PC-3 (cell line): Measurements from ENCODE around the gene BAZ1A. TPM values are rescaled to one million over a fixed set of nuclear protein-coding genes. Genes with fewer than 3 reads are reported as not detected.

Experiments
- ATAC-seq: fragments of 200-7000 bp; cut with Tn5 transposase; 2 replicates; pipeline ENCODE4 v1.9.1; 2020; ENCODE audit warnings: mild to moderate bottlenecking, moderate library complexity
- BruUV-seq: library from RNA; stranded (reverse); fragments of 400-500 nt; replicated peaks from 2 replicates; lab custom pipeline; 2021; lab: Mats Ljungman, UMichigan
- CTCF ChIA-PET: fragments of 300-600 bp; sonication (Branson Sonifier 250); formaldehyde crosslinking; loops from one replicate; lab custom pipeline; 2022; ENCODE audit warnings: antibody characterized with exemption; lab: Charles Lee
- POLR2A ChIA-PET: fragments of 300-600 bp; sonication (Branson Sonifier 250); formaldehyde crosslinking; loops from one replicate; lab custom pipeline; 2022; ENCODE audit warnings: antibody characterized with exemption; ENCODE audit not compliant: unreplicated experiment; lab: Charles Lee
- DNase-seq: peaks from one replicate; pipeline ENCODE4 v3.0.0-alpha.2; 2015
- H2AFZ ChIP-seq: fragments of 300-600 bp; sonication (generic); 2 replicates; pipeline ENCODE4 v1.6.0; 2016; ENCODE audit warnings: antibody characterized with exemption, low read length
- H3F3A ChIP-seq: fragments of 300-600 bp; sonication (generic); one replicate; pipeline ENCODE4 v1.6.0; 2017; ENCODE audit warnings: antibody characterized with exemption, low read length, control low read depth, mild to moderate bottlenecking; ENCODE audit not compliant: unreplicated experiment
- H3K27ac ChIP-seq: fragments of 300-600 bp; sonication (generic); 2 replicates; pipeline ENCODE4 v1.5.1; 2016; ENCODE audit warnings: mild to moderate bottlenecking, low read length
- H3K27me3 ChIP-seq: fragments of 300-600 bp; sonication (generic); 2 replicates; pipeline ENCODE4 v1.6.1; 2016; ENCODE audit warnings: low read length, mixed read lengths
- H3K36me3 ChIP-seq: fragments of 300-600 bp; sonication (generic); 2 replicates; pipeline ENCODE4 v1.6.1; 2016; ENCODE audit warnings: low read depth, mixed run types, low read length, mixed read lengths
- H3K4me1 ChIP-seq: fragments of 300-600 bp; sonication (generic); 2 replicates; pipeline ENCODE4 v1.5.1; 2016; ENCODE audit warnings: low read length; ENCODE audit not compliant: insufficient read depth
- H3K4me2 ChIP-seq: fragments of 300-600 bp; sonication (generic); 2 replicates; pipeline ENCODE4 v1.6.0; 2016; ENCODE audit warnings: low read length
- H3K4me3 ChIP-seq: fragments of 300-600 bp; sonication (generic); 2 replicates; pipeline ENCODE4 v1.5.1; 2016; ENCODE audit warnings: mild to moderate bottlenecking, low read length, mixed read lengths
- H3K79me2 ChIP-seq: fragments of 300-600 bp; sonication (generic); 2 replicates; pipeline ENCODE4 v1.6.1; 2017; ENCODE audit warnings: low read length, mixed read lengths
- H3K9ac ChIP-seq: fragments of 300-600 bp; sonication (generic); 2 replicates; pipeline ENCODE4 v1.6.0; 2016; ENCODE audit warnings: mild to moderate bottlenecking, low read length
- H3K9me2 ChIP-seq: fragments of 300-600 bp; sonication (generic); replicated peaks from 2 replicates; pipeline ENCODE4 v1.6.1; 2016; ENCODE audit warnings: mixed run types, low read length, mixed read lengths
- H3K9me3 ChIP-seq: fragments of 300-600 bp; sonication (generic); 2 replicates; pipeline ENCODE4 v1.6.1; 2016; ENCODE audit warnings: low read length, mixed read lengths
- H4K20me1 ChIP-seq: fragments of 300-600 bp; sonication (generic); 2 replicates; pipeline ENCODE4 v1.6.1; 2016; ENCODE audit warnings: low read length, mixed read lengths
- CTCF ChIP-seq: fragments of 300-600 bp; sonication (generic); conservative IDR thresholded peaks from 2 replicates; pipeline ENCODE4 v1.5.1; 2017; ENCODE audit warnings: antibody characterized with exemption, low read depth, mild to moderate bottlenecking, low read length
- EZH2 ChIP-seq: fragments of 300-600 bp; sonication (generic); IDR thresholded peaks from one replicate; pipeline ENCODE4 v1.6.1; 2017; ENCODE audit warnings: antibody characterized with exemption, mild to moderate bottlenecking, low read length; ENCODE audit not compliant: unreplicated experiment
- EZH2phosphoT487 ChIP-seq: fragments of 300-600 bp; sonication (generic); IDR thresholded peaks from 2 replicates; pipeline ENCODE4 v1.6.1; 2018; ENCODE audit warnings: mild to moderate bottlenecking, antibody characterized with exemption, low read length, borderline replicate concordance
- intact Hi-C: fragments of 100-400 bp; cut with micrococcal nuclease; formaldehyde crosslinking; loops from 2 replicates; pipeline ENCODE4 v1.9.0; 2023
- total RNA-seq: library from RNA; depleted of rRNA; stranded (reverse); fragments of >200 nt; gene quantifications from 2 replicates; pipeline ENCODE4 v1.2.3, GENCODE V29; 2014

BAZ1A gene
- total RNA-seq, 1 experiment from 2014 or later = 24.7 TPM

- Histone ChIP-seq H2AFZ (no peak overlapping the region), H3F3A (no peaks in the 10 kb centered on the region), H3K9me3 (no peaks in the 10 kb centered on the region), H3K79me2 (no peaks in the 10 kb centered on the region), H4K20me1 (no peaks in the 10 kb centered on the region), H3K9ac (no peak overlapping the region), H3K4me3 (no peak overlapping the region), H3K36me3 (peaks cover 15% of the 10 kb centered on the region), H3K4me1 (no peaks in the 10 kb centered on the region), H3K4me2 (no peak overlapping the region), H3K27ac (no peak overlapping the region), H3K27me3 (no peaks in the 10 kb centered on the region), H3K9me2 (no peaks in the 10 kb centered on the region)
- POLR2A ChIA-PET = no interaction called here
- intact Hi-C loops = no loop called here
- BruUV-seq = no TSS peak
- DNase-seq = no peak
- CTCF ChIA-PET = no interaction called here
- no peak for ATAC-seq
- TF ChIP-seq EZH2phosphoT487 (no peak), CTCF (no peak), EZH2 (no peak)
Observed at GRCh38 chr14:34794217-34794616, 80.9 kb downstream of the BAZ1A start.

GRCh38 chr14:34792598-34792997, 82.6 kb downstream of the BAZ1A start:
- no peak for DNase-seq
- ChIA-PET CTCF (no interaction called here), POLR2A (no interaction called here)
- no peaks in the 10 kb centered on the region for H3F3A ChIP-seq
- TF ChIP-seq EZH2 = no peak
- TF ChIP-seq CTCF = no peak
- TF ChIP-seq EZH2phosphoT487 = no peak
- intact Hi-C loops = no loop called here
- no peak overlapping the region for H3K4me2 ChIP-seq
- H3K79me2 ChIP-seq = no peaks in the 10 kb centered on the region
- H4K20me1 ChIP-seq = no peaks in the 10 kb centered on the region
- H3K9me2 ChIP-seq = no peaks in the 10 kb centered on the region
- no peaks in the 10 kb centered on the region for H3K27me3 ChIP-seq
- no TSS peak for BruUV-seq
- H3K9me3 ChIP-seq = no peaks in the 10 kb centered on the region
- no peak overlapping the region for H3K4me3 ChIP-seq
- no peak overlapping the region for H3K9ac ChIP-seq
- H2AFZ ChIP-seq = no peak overlapping the region
- H3K36me3 ChIP-seq = peaks cover 12% of the 10 kb centered on the region; the same call in 1 of the 2 replicates
- no peak for ATAC-seq
- no peak overlapping the region for H3K27ac ChIP-seq
- H3K4me1 ChIP-seq = no peaks in the 10 kb centered on the region

GRCh38 chr14:34785223-34786006, 89.7 kb downstream of the BAZ1A start:
- Histone ChIP-seq H3K36me3 (peaks cover 17% of the 10 kb centered on the region; the same call in 1 of the 2 replicates), H3K27ac (no peak overlapping the region), H3K27me3 (no peaks in the 10 kb centered on the region), H3K79me2 (no peaks in the 10 kb centered on the region), H3K4me1 (peaks cover 9% of the 10 kb centered on the region; the same call in 1 of the 2 replicates), H3K9me2 (no peaks in the 10 kb centered on the region), H3K9me3 (no peaks in the 10 kb centered on the region), H3K4me3 (no peak overlapping the region), H3K4me2 (no peak overlapping the region), H3F3A (no peaks in the 10 kb centered on the region), H2AFZ (no peak overlapping the region), H4K20me1 (no peaks in the 10 kb centered on the region), H3K9ac (no peak overlapping the region)
- ChIA-PET CTCF (no interaction called here), POLR2A (no interaction called here)
- no TSS peak for BruUV-seq
- intact Hi-C loops = no loop called here
- TF ChIP-seq CTCF (no peak), EZH2 (no peak), EZH2phosphoT487 (no peak)
- no peak for ATAC-seq
- no peak for DNase-seq
